Panc1 (cell line): Measurements from ENCODE around the gene LRRC45. TPM values are rescaled to one million over a fixed set of nuclear protein-coding genes. Genes with fewer than 3 reads are reported as not detected.

Source experiments
- ATAC-seq: fragments of 200-7000 bp; cut with Tn5 transposase; 2 replicates; pipeline ENCODE4 v1.9.1; 2020; ENCODE audit warnings: mild to moderate bottlenecking, moderate library complexity
- BruUV-seq: library from RNA; stranded (reverse); fragments of 400-500 nt; replicated peaks from 2 replicates; lab custom pipeline; 2021; lab: Mats Ljungman, UMichigan
- CTCF ChIA-PET: fragments of 300-600 bp; sonication (Branson Sonifier 250); formaldehyde crosslinking; loops from one replicate; lab custom pipeline; 2022; ENCODE audit warnings: antibody characterized with exemption; lab: Charles Lee
- POLR2A ChIA-PET: fragments of 300-600 bp; sonication (Branson Sonifier 250); formaldehyde crosslinking; loops from one replicate; lab custom pipeline; 2022; ENCODE audit warnings: antibody characterized with exemption; lab: Charles Lee
- DNase-seq: peaks from one replicate; pipeline ENCODE4 v3.0.0-alpha.2; 2010; ENCODE audit warnings: low read depth, low spot score
- H3K27ac ChIP-seq: 2 replicates; pipeline ENCODE4 v1.5.1; 2011; ENCODE audit warnings: mild to moderate bottlenecking, low read length, inconsistent platforms
- H3K27me3 ChIP-seq: fragments of 200-500 bp; sonication (Bioruptor generic); 2 replicates; pipeline ENCODE4 v1.6.0; 2014; ENCODE audit warnings: low read length, inconsistent platforms; ENCODE audit not compliant: control insufficient read depth, insufficient read depth
- H3K36me3 ChIP-seq: fragments of 200-500 bp; sonication (Bioruptor generic); 2 replicates; pipeline ENCODE4 v1.5.1; 2014; ENCODE audit warnings: inconsistent platforms, mild to moderate bottlenecking, low read length, moderate library complexity; ENCODE audit not compliant: control insufficient read depth, insufficient read depth
- H3K4me1 ChIP-seq: 2 replicates; pipeline ENCODE4 v1.5.1; 2011; ENCODE audit warnings: inconsistent platforms, mild to moderate bottlenecking, low read length, moderate library complexity; ENCODE audit not compliant: control insufficient read depth, insufficient read depth
- H3K4me3 ChIP-seq, 2 experiments: 2 replicates each; pipeline ENCODE4 v1.5.1; 2011 to 2012; ENCODE audit warnings: low read depth in 2 of 2, low read length in 2 of 2, mild to moderate bottlenecking in 2 of 2, inconsistent platforms in 1 of 2, moderate library complexity in 1 of 2
- H3K9me3 ChIP-seq: fragments of 200-500 bp; sonication (Bioruptor generic); 2 replicates; pipeline ENCODE4 v1.5.1; 2014; ENCODE audit warnings: low read depth, mild to moderate bottlenecking, inconsistent platforms, low read length, moderate library complexity; ENCODE audit not compliant: control insufficient read depth, insufficient read depth
- CTCF ChIP-seq: fragments of 450-650 bp; IDR thresholded peaks from 2 replicates; pipeline ENCODE4 v1.5.1; 2017; ENCODE audit warnings: mild to moderate bottlenecking
- POLR2AphosphoS5 ChIP-seq: IDR thresholded peaks from 2 replicates; pipeline ENCODE4 v1.6.1; 2012; ENCODE audit warnings: mild to moderate bottlenecking, low read depth, low read length, moderate library complexity
- SIN3A ChIP-seq: IDR thresholded peaks from 2 replicates; pipeline ENCODE4 v1.6.1; 2012; ENCODE audit warnings: low read depth, mild to moderate bottlenecking, low read length, moderate library complexity, borderline replicate concordance; ENCODE audit not compliant: insufficient read depth
- TCF7L2 ChIP-seq: IDR thresholded peaks from 2 replicates; pipeline ENCODE4 v1.6.1; 2011; ENCODE audit warnings: mild to moderate bottlenecking, low read depth, low read length, inconsistent platforms
- in situ Hi-C: cut with HindIII; loops from 2 replicates; pipeline ENCODE4 v1.10.0; 2016; ENCODE audit warnings: low sequenced_read_pairs, low pct_unique_long_range_greater_than_20kb
- intact Hi-C: fragments of 100-400 bp; cut with micrococcal nuclease; formaldehyde crosslinking; loops from one replicate; pipeline ENCODE4 v1.10.0; 2022; ENCODE audit not compliant: unreplicated experiment
- total RNA-seq: library from RNA; stranded (reverse); gene quantifications from one replicate; pipeline ENCODE4 v1.2.1, GENCODE V29; 2021; ENCODE audit not compliant: unreplicated experiment
- TF ChIP-seq, protein P1 (sequence below), 2 experiments: IDR thresholded peaks; 2 replicates each; pipeline ENCODE4 v1.6.1; 2011 to 2012; ENCODE audit warnings: low read depth in 2 of 2, control low read depth in 1 of 2, low read length in 1 of 2, mild to moderate bottlenecking in 1 of 2, moderate library complexity in 1 of 2; ENCODE audit not compliant: insufficient read depth in 1 of 2

The LRRC45 gene
- total RNA-seq, 1 experiment from 2014 or later: 29.9 TPM

DNA sequence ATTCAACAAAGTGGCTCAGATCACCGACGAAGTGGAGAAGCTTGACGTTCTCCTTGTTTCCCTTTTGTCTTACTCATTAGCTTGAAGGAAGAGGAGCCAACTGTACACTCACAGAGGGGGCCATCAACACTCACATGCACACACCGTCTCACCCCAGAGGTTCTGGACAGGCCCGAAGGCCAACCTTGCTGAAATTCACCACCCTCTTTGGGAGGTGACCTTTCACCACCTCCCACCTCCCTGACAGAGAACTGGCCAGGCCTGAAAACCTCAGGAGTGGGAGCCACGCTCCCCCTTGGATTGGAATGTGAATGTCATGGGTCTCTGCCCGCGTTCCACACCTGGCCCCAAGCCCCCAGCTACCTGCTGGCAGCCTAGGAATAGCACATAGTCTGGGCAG, 12.4 kb downstream of the LRRC45 start:
- peaks cover 2% of the 10 kb centered on the region; the same call in 1 of the 2 replicates for H3K36me3 ChIP-seq
- no TSS peak for BruUV-seq
- H3K27me3 ChIP-seq: no peaks in the 10 kb centered on the region
- in situ Hi-C loops (no loop called here), intact Hi-C loops (no loop called here)
- no peak for TF ChIP-seq SIN3A
- TF ChIP-seq, protein P1, sequence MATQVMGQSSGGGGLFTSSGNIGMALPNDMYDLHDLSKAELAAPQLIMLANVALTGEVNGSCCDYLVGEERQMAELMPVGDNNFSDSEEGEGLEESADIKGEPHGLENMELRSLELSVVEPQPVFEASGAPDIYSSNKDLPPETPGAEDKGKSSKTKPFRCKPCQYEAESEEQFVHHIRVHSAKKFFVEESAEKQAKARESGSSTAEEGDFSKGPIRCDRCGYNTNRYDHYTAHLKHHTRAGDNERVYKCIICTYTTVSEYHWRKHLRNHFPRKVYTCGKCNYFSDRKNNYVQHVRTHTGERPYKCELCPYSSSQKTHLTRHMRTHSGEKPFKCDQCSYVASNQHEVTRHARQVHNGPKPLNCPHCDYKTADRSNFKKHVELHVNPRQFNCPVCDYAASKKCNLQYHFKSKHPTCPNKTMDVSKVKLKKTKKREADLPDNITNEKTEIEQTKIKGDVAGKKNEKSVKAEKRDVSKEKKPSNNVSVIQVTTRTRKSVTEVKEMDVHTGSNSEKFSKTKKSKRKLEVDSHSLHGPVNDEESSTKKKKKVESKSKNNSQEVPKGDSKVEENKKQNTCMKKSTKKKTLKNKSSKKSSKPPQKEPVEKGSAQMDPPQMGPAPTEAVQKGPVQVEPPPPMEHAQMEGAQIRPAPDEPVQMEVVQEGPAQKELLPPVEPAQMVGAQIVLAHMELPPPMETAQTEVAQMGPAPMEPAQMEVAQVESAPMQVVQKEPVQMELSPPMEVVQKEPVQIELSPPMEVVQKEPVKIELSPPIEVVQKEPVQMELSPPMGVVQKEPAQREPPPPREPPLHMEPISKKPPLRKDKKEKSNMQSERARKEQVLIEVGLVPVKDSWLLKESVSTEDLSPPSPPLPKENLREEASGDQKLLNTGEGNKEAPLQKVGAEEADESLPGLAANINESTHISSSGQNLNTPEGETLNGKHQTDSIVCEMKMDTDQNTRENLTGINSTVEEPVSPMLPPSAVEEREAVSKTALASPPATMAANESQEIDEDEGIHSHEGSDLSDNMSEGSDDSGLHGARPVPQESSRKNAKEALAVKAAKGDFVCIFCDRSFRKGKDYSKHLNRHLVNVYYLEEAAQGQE (IDR thresholded peaks at IDR 0.05; ENCODE audit: insufficient read depth in 1 of 2, low read depth in 2 of 2, low read length in 1 of 2): no peak
- ChIA-PET POLR2A (no interaction called here), CTCF (interaction anchor here (1.0 kb wide), 1 partner anchor 76 kb away, joined by 3 read pairs; no protein-coding TSS in a partner anchor)
- no peaks in the 10 kb centered on the region for H3K9me3 ChIP-seq
- ATAC-seq (no peak), DNase-seq (no peak)
- H3K4me1 ChIP-seq: peaks cover 19% of the 10 kb centered on the region
- H3K27ac ChIP-seq: no peak overlapping the region
- H3K4me3 ChIP-seq: no peak overlapping the region

GRCh38 chr17:82035956-82036633, 13.0 kb downstream of the LRRC45 start:
- CTCF ChIA-PET: interaction anchor here (1.0 kb wide), 1 partner anchor 77 kb away, joined by 3 read pairs; no protein-coding TSS in a partner anchor
- intact Hi-C loops (no loop called here), in situ Hi-C loops (no loop called here)
- ATAC-seq (no peak), DNase-seq (no peak)
- Histone ChIP-seq H3K27ac (no peak overlapping the region), H3K27me3 (no peaks in the 10 kb centered on the region), H3K4me1 (peaks cover 19% of the 10 kb centered on the region), H3K4me3 (peak overlapping the region; percentile 58 to 79), H3K36me3 (peaks cover 2% of the 10 kb centered on the region; the same call in 1 of the 2 replicates), H3K9me3 (no peaks in the 10 kb centered on the region)
- POLR2A ChIA-PET: interaction anchor here (0.5 kb wide), 1 partner anchor 17 kb away, joined by 3 read pairs; no protein-coding TSS in a partner anchor
- no peak for TF ChIP-seq CTCF
- TF ChIP-seq TCF7L2: no peak
- TF ChIP-seq, protein P1 (IDR thresholded peaks at IDR 0.05; ENCODE audit: insufficient read depth in 1 of 2, low read depth in 2 of 2, low read length in 1 of 2): no peak
- TF ChIP-seq POLR2AphosphoS5: no peak
- no peak for TF ChIP-seq SIN3A
- TSS peak; percentile 96 for BruUV-seq
